Erythroblast (primary cell): Measurements from ENCODE around the gene C16orf54.

Source experiments
- GATA1 ChIP-seq: IDR thresholded peaks from 2 replicates; pipeline ENCODE4 v1.6.1; 2011; ENCODE audit warnings: low read depth, mild to moderate bottlenecking, control low read depth, low read length, moderate library complexity
- POLR2A ChIP-seq: IDR thresholded peaks from 2 replicates; pipeline ENCODE4 v1.6.1; 2011; ENCODE audit warnings: mild to moderate bottlenecking, low read length

DNA sequence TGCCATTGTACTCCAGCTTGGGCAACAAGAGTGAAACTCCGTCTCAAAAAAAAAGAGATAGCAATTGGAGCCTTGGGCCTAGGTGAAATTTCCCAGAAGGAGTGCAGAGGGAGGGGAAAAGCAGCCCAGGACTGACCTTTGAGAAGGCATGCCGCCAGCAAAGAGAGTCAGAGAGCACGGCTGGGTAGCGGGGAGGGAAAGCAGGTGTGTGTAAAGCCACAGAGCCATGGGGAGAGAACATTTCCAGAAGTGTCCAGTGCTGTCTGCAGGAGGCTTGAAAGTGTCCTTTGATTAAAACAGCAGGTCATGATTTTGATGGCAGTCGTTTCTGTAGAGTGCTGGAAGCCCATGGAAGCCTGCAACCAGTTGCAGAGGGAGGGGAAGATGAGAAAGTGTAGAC, 8.1 kb downstream of the C16orf54 start:
- TF ChIP-seq POLR2A (no peak), GATA1 (no peak)
